ENCODE data around the gene SLC2A4.

Gene SLC2A4

DNA sequence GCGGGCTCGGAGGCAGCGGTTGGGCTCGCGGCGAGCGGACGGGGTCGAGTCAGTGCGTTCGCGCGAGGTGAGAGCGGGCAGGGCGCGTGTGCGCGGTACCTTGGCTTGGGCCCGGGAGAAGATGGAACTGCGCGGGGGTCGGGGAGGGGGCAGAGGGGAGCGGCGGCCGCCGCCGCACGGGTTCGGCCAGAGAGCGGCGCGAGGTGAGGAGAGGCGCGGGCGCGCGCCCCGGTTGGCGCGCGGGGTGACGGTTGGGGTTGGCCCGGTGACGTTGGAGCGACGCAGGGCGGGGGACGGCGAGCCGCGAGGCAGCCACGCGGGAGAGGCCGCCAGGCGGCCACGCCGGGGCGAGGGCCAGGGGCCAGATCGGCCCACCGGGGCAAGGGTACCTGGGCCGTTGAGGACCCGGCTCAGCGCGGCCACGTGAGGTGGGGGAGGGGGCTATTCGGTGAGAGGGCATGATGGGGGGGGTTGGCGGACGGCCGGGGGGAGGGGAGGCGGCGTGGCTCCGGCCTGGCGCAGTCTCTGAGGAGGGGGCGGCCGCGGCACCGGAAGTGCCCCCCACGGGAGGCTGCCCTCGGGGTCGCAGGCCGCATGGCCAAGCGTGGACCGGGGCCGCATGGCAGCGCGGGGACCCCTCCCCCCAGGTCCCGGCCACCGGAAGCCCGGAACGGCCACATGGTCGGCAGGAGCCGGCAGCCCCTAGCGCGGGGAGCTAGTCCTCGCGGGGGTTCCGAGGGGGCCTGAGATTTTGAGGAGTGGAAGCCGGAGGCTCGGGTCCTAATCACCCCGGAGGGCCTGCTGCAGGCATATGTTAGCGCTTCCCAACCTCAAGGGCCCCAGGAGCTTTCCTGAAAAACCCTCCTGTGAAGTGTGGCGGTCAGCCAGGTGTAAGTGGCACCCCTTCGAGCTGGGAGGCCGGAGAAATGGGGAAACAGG is 26.4 kb downstream of the SLC2A4 start:
- peak; percentile 67 for DNase-seq

DNA sequence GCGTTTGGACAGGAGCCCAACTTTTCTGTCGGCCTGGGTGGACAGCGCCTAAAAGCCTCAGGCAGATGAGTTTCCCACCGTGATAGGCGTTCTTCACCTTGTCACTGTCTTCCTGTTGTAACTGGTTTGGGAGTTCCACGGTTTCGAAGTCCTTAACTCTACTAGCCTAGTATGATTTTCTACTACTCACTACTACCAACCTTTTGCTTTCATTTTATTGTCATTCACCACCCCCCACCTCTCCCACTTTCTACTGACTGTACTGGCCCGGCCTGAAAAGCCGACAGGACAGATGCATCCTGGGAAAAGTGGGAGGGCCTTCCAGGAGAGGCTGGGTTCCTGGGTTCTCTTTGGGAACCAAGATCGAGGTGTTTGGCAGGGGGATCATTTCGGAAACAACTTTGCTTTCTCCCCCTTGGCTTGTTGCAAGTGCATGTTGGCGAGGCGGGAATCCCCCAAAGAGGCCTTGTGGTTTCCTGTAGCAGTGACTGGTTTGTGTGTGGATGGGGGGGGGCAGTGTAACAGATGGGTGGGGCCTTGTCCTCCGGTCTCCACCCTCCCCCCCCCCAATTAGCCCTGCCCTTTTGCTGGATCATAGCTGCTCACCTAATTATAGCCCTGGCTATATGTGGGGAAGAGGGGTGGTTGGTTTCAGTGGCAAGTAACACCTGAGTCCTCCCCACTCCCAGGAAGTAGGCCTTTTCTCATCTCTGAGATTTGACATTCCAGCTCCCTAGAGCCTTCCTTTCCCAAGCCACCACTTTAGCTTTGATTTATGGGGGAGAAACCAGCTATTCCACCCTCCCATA is 27.3 kb downstream of the SLC2A4 start:
- DNase-seq = peak; percentile 82

GRCh38 chr17:7309628-7310027 is 28.1 kb downstream of the SLC2A4 start:
- no peak for DNase-seq

DNA sequence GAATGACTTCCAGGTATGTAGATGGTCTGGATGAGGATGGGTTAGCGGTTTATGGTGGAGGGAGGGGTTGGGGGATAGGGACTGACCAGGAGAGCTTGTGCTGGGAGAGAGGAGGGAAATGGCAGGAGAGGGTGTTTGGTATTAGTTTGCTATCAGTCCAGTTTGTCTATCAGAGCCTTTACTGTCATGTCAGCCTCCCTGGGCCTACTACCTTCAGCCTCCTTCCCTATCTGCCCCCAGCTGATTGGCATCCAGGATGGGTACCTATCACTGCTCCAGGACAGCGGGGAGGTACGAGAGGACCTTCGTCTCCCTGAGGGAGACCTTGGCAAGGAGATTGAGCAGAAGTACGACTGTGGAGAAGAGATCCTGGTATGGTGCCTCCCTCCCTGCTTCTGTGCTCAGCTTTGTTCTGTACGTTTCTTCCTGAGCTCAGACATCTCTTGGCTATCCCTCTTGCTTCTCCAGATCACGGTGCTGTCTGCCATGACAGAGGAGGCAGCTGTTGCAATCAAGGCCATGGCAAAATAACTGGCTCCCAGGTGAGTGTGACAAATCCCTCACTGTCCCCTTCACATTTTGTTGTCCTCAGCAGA is 29.7 kb downstream of the SLC2A4 start:
- no peak for DNase-seq

DNA sequence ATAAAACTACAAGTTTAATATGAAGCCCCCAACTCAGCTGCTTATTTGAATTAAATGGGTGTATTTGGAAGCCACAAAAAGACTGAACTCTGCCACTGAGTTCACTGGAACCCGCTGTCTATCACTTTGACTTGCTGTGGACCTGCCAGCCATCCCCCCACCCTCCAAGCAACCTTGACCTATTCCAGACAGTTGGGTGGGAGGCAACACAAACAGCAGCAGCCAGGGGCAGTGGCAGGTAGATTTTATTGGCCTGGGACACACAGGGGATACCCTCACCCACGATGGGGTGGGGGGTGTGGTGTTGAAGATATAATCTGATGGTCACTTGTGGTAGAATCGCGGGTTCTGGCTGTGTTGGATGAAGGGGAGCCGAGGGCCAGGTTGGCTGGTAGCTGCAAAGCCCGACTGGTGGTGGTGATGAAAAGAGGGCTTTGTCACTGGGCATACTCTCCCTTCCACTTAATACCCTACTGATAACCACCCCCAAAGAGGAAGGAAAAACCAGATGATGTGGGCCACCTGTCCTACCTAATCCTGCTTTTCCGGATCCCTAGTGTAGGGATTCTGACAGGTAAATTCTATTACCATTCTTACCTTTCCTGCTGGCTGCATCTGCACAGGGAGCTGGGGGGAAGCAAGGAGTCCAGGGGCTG is 31.0 kb downstream of the SLC2A4 start:
- no peak for DNase-seq

DNA sequence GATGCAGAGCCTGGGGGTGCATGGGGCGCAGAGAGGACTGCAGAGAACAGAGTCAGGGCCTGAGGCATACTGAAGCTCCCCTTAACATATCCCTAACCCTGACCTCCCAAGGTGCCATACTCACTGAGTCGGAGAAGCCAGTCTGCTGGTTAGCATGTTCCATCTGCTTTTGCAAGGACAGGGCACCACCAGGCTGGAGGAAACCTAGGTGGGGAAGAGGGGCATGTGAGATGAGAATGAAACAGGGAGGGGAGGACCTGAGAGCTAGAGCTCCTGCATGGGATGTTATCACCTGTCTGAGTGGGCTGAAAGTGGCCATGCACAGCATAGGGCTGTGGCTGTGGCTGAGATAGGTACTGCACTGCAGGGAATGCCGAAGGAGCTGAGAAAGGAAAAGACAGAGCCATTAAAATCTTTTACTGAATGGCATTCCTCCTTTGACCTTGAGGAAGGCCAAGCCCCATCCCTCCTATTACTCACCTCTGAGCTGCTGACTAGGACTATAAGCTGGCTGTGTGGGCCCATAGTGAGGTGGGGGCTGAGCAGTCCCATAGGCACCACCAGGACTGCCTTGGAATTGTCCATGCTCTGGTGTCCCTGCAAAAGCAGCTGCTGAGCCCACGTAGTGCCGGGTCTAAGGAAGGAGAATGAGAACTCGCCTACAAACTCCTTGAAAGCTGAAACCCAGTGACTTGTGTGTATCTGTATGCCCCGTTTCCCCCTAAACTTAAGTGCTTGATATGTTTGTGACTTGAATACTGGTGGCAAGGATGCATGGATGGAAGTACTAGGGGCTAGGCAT is 31.8 kb downstream of the SLC2A4 start:
- DNase-seq = peak; percentile 32

GRCh38 chr17:7313890-7314718 is 32.6 kb downstream of the SLC2A4 start:
- no peak for DNase-seq

DNA sequence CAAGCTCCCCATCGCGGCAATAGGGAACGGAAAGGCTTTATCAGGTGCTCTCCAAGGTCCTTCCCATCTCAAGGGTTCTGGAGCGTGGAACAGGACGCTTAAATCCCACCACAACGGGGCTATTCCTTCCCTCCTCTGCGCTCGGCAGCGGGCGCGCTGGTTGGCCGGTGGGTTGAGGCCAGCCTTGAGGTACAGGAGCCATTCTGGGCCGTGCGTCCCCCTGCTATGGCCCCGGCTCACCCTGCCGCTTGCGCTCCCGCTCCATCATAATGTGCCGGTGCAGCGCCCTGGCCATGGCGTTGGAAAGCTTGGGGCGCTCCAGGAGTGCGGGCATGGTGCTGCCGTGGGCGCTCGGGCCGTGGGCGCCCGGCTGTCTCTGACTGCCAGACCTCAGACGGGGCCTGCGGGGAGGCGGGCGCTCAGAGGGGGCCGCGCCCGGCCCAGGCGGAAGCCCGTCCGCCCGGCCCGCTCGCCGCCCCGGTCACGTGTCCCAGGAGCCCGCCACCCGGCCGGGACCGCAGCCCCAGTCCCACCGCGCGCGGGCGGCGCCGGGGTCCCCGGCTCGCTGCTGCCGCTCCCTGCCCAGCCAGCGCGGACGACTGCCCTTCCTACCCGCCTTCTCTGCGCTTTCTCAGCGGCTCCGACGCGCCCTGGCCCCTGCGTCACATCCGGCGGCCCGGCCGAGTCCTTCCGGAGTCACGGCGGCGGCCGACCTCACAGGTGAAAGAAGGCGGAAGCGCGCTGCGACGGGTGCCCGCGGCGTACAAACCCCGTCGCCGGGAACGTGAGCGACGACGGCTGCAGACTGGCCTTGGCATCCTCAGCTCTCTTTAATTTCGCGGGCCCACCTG is 33.4 kb downstream of the SLC2A4 start, which contains the start of gene GPS2:
Gene GPS2, minus strand, starts transcription at position 642 of the 851 bp plus-strand sequence. Its CDS starts 308 bp downstream, at position 334.
- DNase-seq = peak; percentile 95

GRCh38 chr17:7315570-7316235 is 34.2 kb downstream of the SLC2A4 start:
- DNase-seq = no peak

GRCh38 chr17:7317161-7317803 is 35.8 kb downstream of the SLC2A4 start:
- DNase-seq = no peak

DNA sequence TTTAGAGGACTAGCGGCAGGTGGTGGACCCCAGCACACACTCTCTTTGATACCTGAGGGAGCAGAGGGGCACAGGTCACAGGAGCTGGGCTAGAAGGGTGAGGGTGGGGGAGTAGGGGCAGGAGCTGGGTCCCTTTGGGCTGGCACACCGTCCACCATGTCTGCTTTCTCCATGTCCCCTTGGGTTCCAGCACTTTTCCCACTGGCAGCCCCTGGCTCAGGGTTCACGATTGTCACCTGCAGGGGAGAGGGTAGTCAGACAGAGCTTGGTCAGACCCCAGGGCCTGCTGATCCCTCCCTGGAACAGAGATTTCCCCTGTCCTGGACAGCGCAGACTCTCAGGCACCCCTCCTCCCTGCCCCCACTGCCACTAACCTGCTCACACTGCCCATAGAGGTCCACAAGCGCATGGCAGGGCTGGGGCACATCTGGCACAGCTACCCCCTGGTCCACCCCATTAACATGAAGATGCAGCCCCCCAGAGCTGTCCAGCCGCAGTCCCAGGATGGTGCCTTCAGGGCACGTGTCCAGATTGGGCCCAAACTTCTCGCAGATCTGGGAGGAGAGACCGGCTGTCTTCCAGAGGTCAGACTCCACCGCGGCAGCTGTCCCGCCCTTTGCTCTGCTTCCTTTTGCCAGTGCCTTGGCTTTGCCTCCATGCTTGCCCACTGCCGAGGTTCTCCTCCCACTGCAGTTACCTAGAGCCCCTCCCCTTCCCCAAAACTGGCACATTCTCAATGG is 36.8 kb downstream of the SLC2A4 start:
- no peak for DNase-seq

DNA sequence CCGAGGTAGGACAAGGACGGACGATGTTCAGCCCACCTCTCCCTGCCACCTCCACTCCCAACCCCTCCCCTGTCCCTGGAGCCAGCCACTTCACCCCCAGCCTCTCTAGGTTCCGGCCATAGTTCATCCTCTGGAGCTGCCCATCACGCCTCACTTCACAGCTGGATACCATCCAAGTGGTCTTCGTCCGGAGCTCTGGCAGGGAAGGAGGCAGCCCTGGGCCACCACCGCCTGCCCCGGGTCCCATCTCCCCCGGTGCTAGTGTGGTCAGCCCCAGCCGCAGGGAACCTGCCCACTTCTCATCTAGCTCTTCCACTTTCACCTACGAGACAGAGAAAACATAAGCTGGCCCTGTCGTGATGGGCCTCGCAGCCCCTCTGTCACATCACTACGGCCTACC is 39.9 kb downstream of the SLC2A4 start:
- no peak for DNase-seq

DNA sequence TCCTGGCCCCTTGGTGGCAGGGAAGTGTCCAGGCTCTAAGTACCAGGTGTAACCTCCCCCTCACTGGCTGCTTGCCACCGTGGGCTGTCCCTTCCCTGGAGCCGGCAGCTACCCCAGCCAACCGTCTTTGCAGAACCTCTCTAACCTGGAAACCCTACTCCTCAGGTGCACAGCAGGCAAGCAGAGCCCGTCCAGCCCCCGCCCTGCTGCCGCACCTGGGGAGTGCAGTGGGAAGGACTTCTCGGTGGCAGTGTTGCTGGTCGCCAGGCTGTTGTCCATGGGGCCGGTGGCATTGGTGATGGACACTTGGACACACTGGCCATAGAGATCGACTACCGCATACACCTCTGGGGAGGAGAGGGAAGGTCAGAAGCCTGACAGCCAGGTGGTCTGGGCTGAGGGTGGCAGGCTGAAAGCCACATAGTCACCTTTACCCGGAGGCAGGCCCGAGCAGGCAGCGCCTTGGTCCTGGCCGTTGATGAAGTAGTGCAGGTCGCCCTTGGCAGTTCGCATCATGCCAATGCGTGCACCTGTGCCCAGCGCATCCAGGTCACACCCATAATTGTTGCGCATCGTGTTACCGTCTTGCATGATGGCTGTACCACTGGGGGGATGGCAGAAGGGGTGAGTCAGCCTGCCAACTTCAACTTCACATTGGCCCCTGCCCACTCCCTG is 41.1 kb downstream of the SLC2A4 start:
- DNase-seq = no peak

GRCh38 chr17:7323731-7324437 is 42.4 kb downstream of the SLC2A4 start:
- DNase-seq = peak; percentile 79

DNA sequence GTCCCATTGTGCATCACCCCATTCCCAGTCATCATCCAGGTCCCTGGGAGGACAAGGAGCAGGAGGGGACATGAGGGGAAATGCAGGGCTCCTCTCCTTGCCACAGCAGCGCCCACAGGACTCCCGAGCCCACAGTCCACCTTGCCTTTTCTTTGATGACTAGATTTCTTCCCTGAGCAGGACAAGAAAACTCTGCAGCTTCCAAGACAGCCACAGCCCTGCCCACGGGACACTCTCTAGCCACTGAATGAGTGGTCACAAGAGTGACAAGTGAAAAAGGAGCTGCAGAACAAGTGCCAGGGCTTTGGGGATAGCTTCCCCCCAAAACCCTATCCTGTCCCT is 42.9 kb downstream of the SLC2A4 start:
- DNase-seq = no peak

GRCh38 chr17:7325031-7325528 is 43.6 kb downstream of the SLC2A4 start:
- DNase-seq = no peak

GRCh38 chr17:7326186-7326585 is 44.7 kb downstream of the SLC2A4 start:
- DNase-seq = no peak

Measured in activated T-cell treated with anti-CD3 and anti-CD28 coated beads, Interleukin-2, amount 50 U/mL, for 1 hour (primary cell).